Stomach (tissue), 9 donors: ENCODE data around the gene CCL21. TPM values are rescaled to one million over a fixed set of nuclear protein-coding genes. Genes with fewer than 3 reads are reported as not detected.
A peak's percentile ranks its signal among the peaks of the same experiment; 100 is the strongest.

Experiments used
- DNase-seq, 2 donors: peaks; one replicate each; pipeline versions ENCODE4 v3.0.0 to v3.0.0-alpha.2; 2013 to 2019
- H3K27ac ChIP-seq, 5 donors: fragments of 200-600 bp in 4 of 5; sonication (generic) in 4 of 5; one replicate each; pipeline ENCODE4 v1.5.1; 2013 to 2019; ENCODE audit warnings: mild to moderate bottlenecking in 1 of 5, moderate library complexity in 1 of 5
- H3K27me3 ChIP-seq, 3 donors: fragments of 200-600 bp; sonication (generic); one replicate each; pipeline ENCODE4 v1.5.1; 2017 to 2019; ENCODE audit warnings: mixed run types in 1 of 3
- H3K36me3 ChIP-seq, 4 donors: fragments of 200-600 bp; sonication (generic); 1 replicate in 3 of 4; 2 replicates in 1 of 4; pipeline ENCODE4 v1.5.1; 2016 to 2019
- H3K4me1 ChIP-seq, 4 donors: fragments of 200-600 bp; sonication (generic); one replicate each; pipeline ENCODE4 v1.5.1; 2016 to 2019
- H3K4me3 ChIP-seq, 4 donors: fragments of 200-600 bp; sonication (generic) in 3 of 4; one replicate each; pipeline ENCODE4 v1.5.1; 2016 to 2019; ENCODE audit warnings: mild to moderate bottlenecking in 1 of 4
- H3K9me3 ChIP-seq, 4 donors: fragments of 200-600 bp; sonication (generic); one replicate each; pipeline ENCODE4 v1.5.1; 2016 to 2019
- CTCF ChIP-seq, 7 experiments: fragments of 450-650 bp in 4 of 7; fragments of 200-600 bp in 3 of 7; sonication (generic) in 3 of 7; IDR thresholded peaks; one replicate each; pipeline ENCODE4 v1.5.1; 2016 to 2019; ENCODE audit warnings: antibody characterized with exemption in 7 of 7, control low read depth in 2 of 7, mild to moderate bottlenecking in 1 of 7
- EP300 ChIP-seq: sonication (generic); formaldehyde crosslinking; IDR thresholded peaks from one replicate; pipeline ENCODE4 v1.6.1; 2017; ENCODE audit warnings: antibody characterized with exemption
- POLR2A ChIP-seq, 4 donors: fragments of 450-650 bp; IDR thresholded peaks; one replicate each; pipeline ENCODE4 v1.6.1; 2016; ENCODE audit warnings: antibody characterized with exemption in 4 of 4, control low read depth in 2 of 4, mild to moderate bottlenecking in 1 of 4, moderate library complexity in 1 of 4
- POLR2AphosphoS5 ChIP-seq, 3 donors: sonication (generic); formaldehyde crosslinking; IDR thresholded peaks; one replicate each; pipeline ENCODE4 v1.6.1; 2016; ENCODE audit warnings: antibody characterized with exemption in 3 of 3
- WGBS, 5 donors: extraction: QIAGEN DNeasy Blood & Tissue Kit in 3 of 5; methylation state at CpG; one replicate each; pipeline versions ENCODE4 v1.1.5 to v1.1.7; 2013 to 2018; 5-methylcytosine and 5-hydroxymethylcytosine counted together
- intact Hi-C: fragments of 100-400 bp; cut with DNase I; formaldehyde crosslinking; loops from one replicate; pipeline ENCODE4 v1.15.1; 2023; ENCODE audit warnings: low total_unique reads
- polyA plus RNA-seq, 3 donors: library from polyadenylated mRNA; stranded (reverse); fragments of 200-250 nt; gene quantifications; one replicate each; pipeline ENCODE4 v1.2.3, GENCODE V29; 2013
- total RNA-seq, 5 donors: library from RNA; depleted of rRNA; stranded (reverse); fragments of >200 nt; gene quantifications; one replicate each; pipeline versions ENCODE4 v1.1.0 to v1.2.3, GENCODE V29; 2014 to 2016
- donor health status: healthy with polysubstance abuse.
- donor health status: Bipolar disorder and iron deficiency.
- donor health status: healthy.

Gene CCL21
- total and polyA plus RNA-seq, 8 donors, result 1.7 to 51.3 (median 23.4) TPM; not detected in 1

DNA sequence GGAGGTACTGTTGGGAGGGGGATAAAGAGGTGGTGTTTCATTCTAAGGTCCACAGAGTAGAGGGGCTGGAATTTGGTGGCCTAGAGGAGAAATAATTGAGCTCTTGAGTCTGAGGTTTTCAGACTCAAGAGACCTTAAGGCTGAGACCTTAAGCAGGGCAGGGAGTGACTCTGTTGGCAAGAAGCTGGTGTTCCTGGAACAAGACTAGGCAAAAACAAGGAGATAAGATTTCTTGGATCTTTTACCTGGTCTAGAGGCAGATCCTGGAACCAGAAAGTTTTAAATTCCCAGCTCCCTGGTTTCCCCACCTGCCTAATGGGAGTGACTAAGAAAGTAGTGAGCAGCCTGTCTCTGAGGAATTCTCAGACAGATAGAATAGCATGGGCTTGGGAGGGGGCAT, 4.1 kb upstream of the CCL21 start:
- peaks cover 3 to 20% (median 16%) of the 10 kb centered on the region in 4 donors for H3K4me1 ChIP-seq
- H3K9me3 ChIP-seq, result no peaks in the 10 kb centered on the region
- TF ChIP-seq POLR2AphosphoS5 (IDR thresholded peaks at IDR 0.05), result no peak
- no peaks in the 10 kb centered on the region for H3K36me3 ChIP-seq
- peak in 1 of 2 donors; percentile 38 for DNase-seq
- H3K27me3 ChIP-seq, result no peaks in the 10 kb centered on the region
- no peak overlapping the region for H3K4me3 ChIP-seq
- intact Hi-C loops, result no loop called here
- peak overlapping the region in 2 of 5 donors; percentile 11 to 34 for H3K27ac ChIP-seq

DNA sequence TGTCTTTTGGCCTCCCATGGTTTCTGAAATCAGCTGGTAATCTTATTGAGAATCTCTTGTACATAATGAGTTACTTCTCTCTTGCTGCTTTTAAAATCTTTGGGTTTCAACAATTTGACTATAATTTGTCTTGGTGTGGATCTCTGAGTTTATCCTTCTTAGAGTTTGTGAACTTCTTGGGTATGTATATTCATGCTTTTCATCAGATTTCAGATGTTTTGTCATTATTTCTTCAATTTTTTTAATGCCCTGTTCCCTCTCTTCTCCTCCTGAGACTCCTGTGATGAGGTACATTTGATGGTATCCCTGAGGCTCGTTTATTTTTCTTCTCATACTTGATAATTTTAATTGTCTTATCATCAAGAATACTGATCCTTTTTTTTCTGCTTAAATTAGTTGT, 2.2 kb upstream of the CCL21 start:
- WGBS, 5 donors, result 58 to 76% (median 67%) methylated on average over 1 of the region's 1 CpG
- peaks cover 3 to 20% (median 7%) of the 10 kb centered on the region in 4 donors for H3K4me1 ChIP-seq
- H3K27ac ChIP-seq, result no peak overlapping the region
- no peaks in the 10 kb centered on the region for H3K27me3 ChIP-seq
- intact Hi-C loops, result no loop called here
- H3K9me3 ChIP-seq, result no peaks in the 10 kb centered on the region
- H3K36me3 ChIP-seq, result no peaks in the 10 kb centered on the region
- DNase-seq, result no peak
- H3K4me3 ChIP-seq, result no peak overlapping the region
- TF ChIP-seq CTCF (IDR thresholded peaks at IDR 0.05) (no peak), EP300 (no peak), POLR2A (IDR thresholded peaks at IDR 0.05) (no peak), POLR2AphosphoS5 (IDR thresholded peaks at IDR 0.05) (no peak)

- 88 to 98% (median 95%) methylated on average over 8 to 9 of the region's 9 CpGs for WGBS, 5 donors
Measured at GRCh38 chr9:34709196-34709978, 549 bp downstream of the CCL21 start.

DNA sequence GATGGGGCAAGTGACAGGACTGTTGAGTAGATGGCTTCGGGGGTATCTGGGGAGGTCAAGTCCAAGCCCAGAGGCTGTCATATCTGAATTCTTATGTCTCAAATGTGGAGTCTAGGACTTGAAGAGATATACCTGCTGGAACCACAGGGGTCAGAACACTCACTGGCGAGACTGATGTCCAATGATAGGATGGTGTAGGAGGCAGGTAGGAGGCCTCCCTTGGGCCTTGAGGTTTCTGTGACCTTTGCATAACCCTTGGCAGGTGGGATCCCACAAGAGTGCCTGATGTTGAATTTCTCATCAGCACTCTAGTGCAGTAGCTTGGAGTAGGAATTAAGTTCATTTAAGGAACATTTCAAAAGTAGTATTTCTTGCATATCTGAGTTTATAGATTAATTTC, 2.8 kb downstream of the CCL21 start:
- WGBS, 5 donors, result 80 to 90% (median 87%) methylated on average over 2 of the region's 2 CpGs
- Histone ChIP-seq H3K36me3 (no peaks in the 10 kb centered on the region), H3K27ac (no peak overlapping the region), H3K4me1 (peaks cover 3 to 12% (median 9%) of the 10 kb centered on the region in 4 donors), H3K4me3 (no peak overlapping the region), H3K27me3 (no peaks in the 10 kb centered on the region), H3K9me3 (no peaks in the 10 kb centered on the region)
- intact Hi-C loops, result no loop called here
- TF ChIP-seq POLR2AphosphoS5 (IDR thresholded peaks at IDR 0.05) (no peak), POLR2A (IDR thresholded peaks at IDR 0.05) (no peak), EP300 (no peak), CTCF (IDR thresholded peaks at IDR 0.05) (no peak)
- DNase-seq, result no peak

More at GRCh38 chr9:34709196-34709978, 549 bp downstream of the CCL21 start:
- Histone ChIP-seq H3K36me3 (no peaks in the 10 kb centered on the region), H3K4me1 (peaks cover 3 to 15% (median 7%) of the 10 kb centered on the region in 4 donors), H3K27ac (no peak overlapping the region), H3K27me3 (no peaks in the 10 kb centered on the region), H3K9me3 (no peaks in the 10 kb centered on the region), H3K4me3 (no peak overlapping the region)
- intact Hi-C loops, result no loop called here
- TF ChIP-seq POLR2A (IDR thresholded peaks at IDR 0.05) (no peak), EP300 (no peak), POLR2AphosphoS5 (IDR thresholded peaks at IDR 0.05) (no peak), CTCF (IDR thresholded peaks at IDR 0.05) (no peak)
- DNase-seq, result no peak
